ENCODE data around the gene L3MBTL2.
"Not testable (repeated sequence)": the region's sequence is repeated elsewhere in the genome, so short reads cannot be mapped to it uniquely, and the experiment has no call there.

The L3MBTL2 gene

GRCh38 chr22:41204992-41205900 lies at the start of gene L3MBTL2:
Gene L3MBTL2, plus strand, starts transcription at chr22:41205312. Its CDS starts 51 bp downstream, at chr22:41205363.
- peak; percentile 97 for DNase-seq (ENCODE audit: low spot score)

GRCh38 chr22:41157083-41157482 lies 48.0 kb upstream of the L3MBTL2 start:
- DNase-seq (ENCODE audit: low spot score): no peak

GRCh38 chr22:41169157-41169556 lies 36.0 kb upstream of the L3MBTL2 start:
- no peak for DNase-seq (ENCODE audit: low spot score)

- DNase-seq (ENCODE audit: low spot score): no peak
Observed at GRCh38 chr22:41171996-41172395, 33.1 kb upstream of the L3MBTL2 start.

- no peak for DNase-seq (ENCODE audit: low spot score)
Observed at GRCh38 chr22:41175546-41175945, 29.6 kb upstream of the L3MBTL2 start.

GRCh38 chr22:41177040-41177621 lies 28.0 kb upstream of the L3MBTL2 start:
- DNase-seq (ENCODE audit: low spot score): no peak

- DNase-seq (ENCODE audit: low spot score): no peak
Observed at GRCh38 chr22:41177622-41178424, 27.3 kb upstream of the L3MBTL2 start.

- DNase-seq (ENCODE audit: low spot score): peak; percentile 56
Observed at GRCh38 chr22:41178425-41178975, 26.6 kb upstream of the L3MBTL2 start.

GRCh38 chr22:41180362-41180761 lies 24.8 kb upstream of the L3MBTL2 start:
- not testable (repeated sequence) for DNase-seq (ENCODE audit: low spot score)

GRCh38 chr22:41180926-41181325 lies 24.2 kb upstream of the L3MBTL2 start:
- no peak for DNase-seq (ENCODE audit: low spot score)

GRCh38 chr22:41181349-41182241 lies 23.5 kb upstream of the L3MBTL2 start:
- DNase-seq (ENCODE audit: low spot score): no peak

- no peak for DNase-seq (ENCODE audit: low spot score)
Observed at GRCh38 chr22:41184679-41185078, 20.4 kb upstream of the L3MBTL2 start.

GRCh38 chr22:41191467-41191866 lies 13.6 kb upstream of the L3MBTL2 start:
- DNase-seq (ENCODE audit: low spot score): no peak

- no peak for DNase-seq (ENCODE audit: low spot score)
Observed at GRCh38 chr22:41193829-41194228, 11.3 kb upstream of the L3MBTL2 start.

- peak; percentile 83 for DNase-seq (ENCODE audit: low spot score)
Observed at GRCh38 chr22:41197038-41197972, 7.8 kb upstream of the L3MBTL2 start.

GRCh38 chr22:41198027-41198580 lies 7.0 kb upstream of the L3MBTL2 start:
- no peak for DNase-seq (ENCODE audit: low spot score)

GRCh38 chr22:41201141-41201540 lies 4.0 kb upstream of the L3MBTL2 start:
- no peak for DNase-seq (ENCODE audit: low spot score)

- DNase-seq (ENCODE audit: low spot score): no peak
Observed at GRCh38 chr22:41203118-41203517, 2.0 kb upstream of the L3MBTL2 start.

GRCh38 chr22:41204066-41204465 lies 1.0 kb upstream of the L3MBTL2 start:
- DNase-seq (ENCODE audit: low spot score): no peak

GRCh38 chr22:41206719-41207118 lies 1.6 kb downstream of the L3MBTL2 start:
- DNase-seq (ENCODE audit: low spot score): no peak

Data from putamen (tissue), 1 donor.